DND-41 (cell line): ENCODE data around the gene TAOK1.

Experiments
- CTCF ChIP-seq: IDR thresholded peaks from 2 replicates; pipeline ENCODE4 v1.5.1; 2012; ENCODE audit warnings: borderline replicate concordance, low read length, moderate library complexity, mild to moderate bottlenecking; ENCODE audit not compliant: poor library complexity, severe bottlenecking; ENCODE audit errors: extremely low read depth
- EZH2 ChIP-seq: IDR thresholded peaks from 3 replicates; pipeline ENCODE4 v1.6.1; 2012; ENCODE audit warnings: borderline replicate concordance, low read depth, mild to moderate bottlenecking, moderate library complexity, low read length, inconsistent platforms; ENCODE audit not compliant: severe bottlenecking

DNA sequence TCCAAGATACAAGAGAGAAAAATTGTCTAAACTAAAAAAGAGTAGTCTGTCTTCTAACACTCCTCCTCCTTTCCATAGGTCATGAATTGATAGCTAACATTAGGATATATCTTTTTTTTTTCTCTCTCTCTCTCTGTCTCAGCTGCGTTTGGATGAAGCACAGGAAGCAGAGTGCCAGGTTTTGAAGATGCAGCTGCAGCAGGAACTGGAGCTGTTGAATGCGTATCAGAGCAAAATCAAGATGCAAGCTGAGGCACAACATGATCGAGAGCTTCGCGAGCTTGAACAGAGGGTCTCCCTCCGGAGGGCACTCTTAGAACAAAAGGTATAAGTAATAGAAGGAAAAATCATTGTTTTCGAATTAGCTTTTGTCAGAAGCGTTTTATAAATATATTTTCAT lies 143.8 kb downstream of the TAOK1 start:
- no peak for TF ChIP-seq CTCF
- no peak for TF ChIP-seq EZH2
